ENCODE results near the gene IFI16. TPM values are rescaled to one million over a fixed set of nuclear protein-coding genes. Genes with fewer than 3 reads are reported as not detected.

The IFI16 gene
- total and polyA plus RNA-seq, 10 of the 15 experiments (the other 5 are each of a cell fraction or from before 2014, with no cell fraction given): 120 to 375 (median 188) TPM

GRCh38 chr1:158996998-158997397 lies 12.7 kb upstream of the IFI16 start (continued):
- TF ChIP-seq, protein P1, sequence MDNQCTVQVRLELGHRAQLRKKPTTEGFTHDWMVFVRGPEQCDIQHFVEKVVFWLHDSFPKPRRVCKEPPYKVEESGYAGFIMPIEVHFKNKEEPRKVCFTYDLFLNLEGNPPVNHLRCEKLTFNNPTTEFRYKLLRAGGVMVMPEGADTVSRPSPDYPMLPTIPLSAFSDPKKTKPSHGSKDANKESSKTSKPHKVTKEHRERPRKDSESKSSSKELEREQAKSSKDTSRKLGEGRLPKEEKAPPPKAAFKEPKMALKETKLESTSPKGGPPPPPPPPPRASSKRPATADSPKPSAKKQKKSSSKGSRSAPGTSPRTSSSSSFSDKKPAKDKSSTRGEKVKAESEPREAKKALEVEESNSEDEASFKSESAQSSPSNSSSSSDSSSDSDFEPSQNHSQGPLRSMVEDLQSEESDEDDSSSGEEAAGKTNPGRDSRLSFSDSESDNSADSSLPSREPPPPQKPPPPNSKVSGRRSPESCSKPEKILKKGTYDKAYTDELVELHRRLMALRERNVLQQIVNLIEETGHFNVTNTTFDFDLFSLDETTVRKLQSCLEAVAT (IDR thresholded peaks at IDR 0.05): no peak
- TF ChIP-seq BHLHE40 (IDR thresholded peaks at IDR 0.05; ENCODE audit: borderline replicate concordance in 1 of 2, low read depth in 2 of 2, low read length in 1 of 2) (no peak), IRF4 (IDR thresholded peaks at IDR 0.05; ENCODE audit: low read depth, low read length) (no peak)

GRCh38 chr1:158998037-158998780 lies 11.5 kb upstream of the IFI16 start:
- 30% methylated on average over 6 of the region's 6 CpGs for WGBS (ENCODE audit: insufficient coverage, insufficient replicate concordance, low lambda C conversion rate, missing lambda C conversion rate)
- Histone ChIP-seq H3K9me3 (replicated peaks; ENCODE audit: control insufficient read depth, insufficient read depth, low read length) (no peaks in the 10 kb centered on the region), H3K36me3 (ENCODE audit: control insufficient read depth in 2 of 2, insufficient read depth in 2 of 2, low read length in 1 of 2) (no peaks in the 10 kb centered on the region; a peak in 1 of 4 replicates), H3K9ac (ENCODE audit: control insufficient read depth, insufficient read depth, low read length) (peak overlapping the region; percentile 21; the same call in 1 of the 2 replicates), H4K20me1 (ENCODE audit: control insufficient read depth, insufficient read depth) (no peaks in the 10 kb centered on the region), H3K4me2 (ENCODE audit: control insufficient read depth, insufficient read depth) (peak overlapping the region; percentile 68), H3K4me1 (ENCODE audit: control insufficient read depth, insufficient read depth, low read length) (peaks cover 7% of the 10 kb centered on the region), H3K4me3 (no peak overlapping the region), H2AFZ (ENCODE audit: control insufficient read depth, low read depth, low read length) (peak overlapping the region; percentile 65), H3K79me2 (ENCODE audit: control insufficient read depth, insufficient read depth, low read length) (no peaks in the 10 kb centered on the region), H3K27ac (ENCODE audit: control insufficient read depth, insufficient read depth) (no peak overlapping the region), H3K27me3 (replicated peaks in 1 of 2; ENCODE audit: control insufficient read depth in 2 of 2, insufficient read depth in 2 of 2, low read length in 1 of 2) (no peaks in the 10 kb centered on the region)
- in situ Hi-C loops (cut with MboI) (loop anchor here (5.0 kb wide), 2 partner anchors 206 to 491 kb away; no protein-coding TSS in a partner anchor), intact Hi-C loops (cut with micrococcal nuclease; ENCODE audit: unreplicated experiment) (loop anchor here (1.0 to 10.0 kb wide), 6 partner anchors 47 to 793 kb away; no protein-coding TSS in a partner anchor)
- TF ChIP-seq, protein P2, sequence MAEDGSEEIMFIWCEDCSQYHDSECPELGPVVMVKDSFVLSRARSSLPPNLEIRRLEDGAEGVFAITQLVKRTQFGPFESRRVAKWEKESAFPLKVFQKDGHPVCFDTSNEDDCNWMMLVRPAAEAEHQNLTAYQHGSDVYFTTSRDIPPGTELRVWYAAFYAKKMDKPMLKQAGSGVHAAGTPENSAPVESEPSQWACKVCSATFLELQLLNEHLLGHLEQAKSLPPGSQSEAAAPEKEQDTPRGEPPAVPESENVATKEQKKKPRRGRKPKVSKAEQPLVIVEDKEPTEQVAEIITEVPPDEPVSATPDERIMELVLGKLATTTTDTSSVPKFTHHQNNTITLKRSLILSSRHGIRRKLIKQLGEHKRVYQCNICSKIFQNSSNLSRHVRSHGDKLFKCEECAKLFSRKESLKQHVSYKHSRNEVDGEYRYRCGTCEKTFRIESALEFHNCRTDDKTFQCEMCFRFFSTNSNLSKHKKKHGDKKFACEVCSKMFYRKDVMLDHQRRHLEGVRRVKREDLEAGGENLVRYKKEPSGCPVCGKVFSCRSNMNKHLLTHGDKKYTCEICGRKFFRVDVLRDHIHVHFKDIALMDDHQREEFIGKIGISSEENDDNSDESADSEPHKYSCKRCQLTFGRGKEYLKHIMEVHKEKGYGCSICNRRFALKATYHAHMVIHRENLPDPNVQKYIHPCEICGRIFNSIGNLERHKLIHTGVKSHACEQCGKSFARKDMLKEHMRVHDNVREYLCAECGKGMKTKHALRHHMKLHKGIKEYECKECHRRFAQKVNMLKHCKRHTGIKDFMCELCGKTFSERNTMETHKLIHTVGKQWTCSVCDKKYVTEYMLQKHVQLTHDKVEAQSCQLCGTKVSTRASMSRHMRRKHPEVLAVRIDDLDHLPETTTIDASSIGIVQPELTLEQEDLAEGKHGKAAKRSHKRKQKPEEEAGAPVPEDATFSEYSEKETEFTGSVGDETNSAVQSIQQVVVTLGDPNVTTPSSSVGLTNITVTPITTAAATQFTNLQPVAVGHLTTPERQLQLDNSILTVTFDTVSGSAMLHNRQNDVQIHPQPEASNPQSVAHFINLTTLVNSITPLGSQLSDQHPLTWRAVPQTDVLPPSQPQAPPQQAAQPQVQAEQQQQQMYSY (CRISPR knock-in tag; IDR thresholded peaks at IDR 0.05): no peak
- TF ChIP-seq EED (IDR thresholded peaks at IDR 0.05; ENCODE audit: low read depth): no peak
- TF ChIP-seq ZZZ3 (IDR thresholded peaks at IDR 0.05; ENCODE audit: control insufficient read depth, insufficient read length, low read depth): no peak
- TF ChIP-seq RAD51 (IDR thresholded peaks at IDR 0.05): no peak
- no peak for TF ChIP-seq CREM (IDR thresholded peaks at IDR 0.05; ENCODE audit: low read depth)
- TF ChIP-seq SIN3A (IDR thresholded peaks at IDR 0.05; ENCODE audit: low read depth, low read length): no peak
- no peak for TF ChIP-seq ZNF274 (IDR thresholded peaks at IDR 0.05; ENCODE audit: insufficient read depth, insufficient read length)
- no peak for DNase-seq (ENCODE audit: low read depth, low spot score)
- no TSS peak for BruUV-seq (replicated peaks)
- FAIRE-seq: no peak
- ChIA-PET POLR2A (interaction anchor here (0.9 to 1.0 kb wide), 2 partner anchors 78 to 168 kb away, joined by 3 to 4 read pairs; partner anchors contain the start of gene AIM2), RAD21 (ENCODE audit: unreplicated experiment) (interaction anchor here (0.5 to 3.4 kb wide), 29 partner anchors 8 to 876 kb away, joined by 3 to 37 read pairs (median 5); partner anchors contain the start of genes AIM2, IFI16 and MNDA), SMC1A (ENCODE audit: uncharacterized antibody, unreplicated experiment) (interaction anchor here (0.6 to 3.1 kb wide), 38 partner anchors 9 to 795 kb away, joined by 3 to 59 read pairs (median 5); partner anchors contain the start of genes AIM2, IFI16 and MNDA), CTCF (interaction anchor here (0.7 to 3.5 kb wide), 39 partner anchors 8 to 795 kb away, joined by 3 to 62 read pairs (median 5); partner anchors contain the start of genes AIM2 and MNDA)
- peak; percentile 51 for ATAC-seq
